Activated CD4-positive, alpha-beta T cell treated with anti-CD3 and anti-CD28 coated beads for 36 hours (primary cell): Measurements from ENCODE around the gene NRXN3. TPM values are rescaled to one million over a fixed set of nuclear protein-coding genes. Genes with fewer than 3 reads are reported as not detected.

Experiments
- ATAC-seq: fragments of 200-7000 bp; cut with Tn5 transposase; one replicate; pipeline ENCODE4 v1.10.0; 2021; ENCODE audit warnings: mild to moderate bottlenecking, moderate library complexity
- CTCF ChIA-PET: fragments of 350-600 bp; sonication (Branson Sonifier 250); formaldehyde crosslinking; loops from one replicate; lab custom pipeline; 2021; ENCODE audit warnings: antibody characterized with exemption; lab: Charles Lee
- POLR2A ChIA-PET: fragments of 350-600 bp; sonication (Branson Sonifier 250); formaldehyde crosslinking; loops from one replicate; lab custom pipeline; 2021; ENCODE audit warnings: antibody characterized with exemption, inconsistent platforms; lab: Charles Lee
- DNase-seq: peaks from one replicate; pipeline ENCODE4 v3.0.0-alpha.2; 2020
- H3K27ac Mint-ChIP-seq: one replicate; pipeline ENCODE4 v1.8.0; 2021; ENCODE audit warnings: mixed read lengths
- H3K27me3 Mint-ChIP-seq: one replicate; pipeline ENCODE4 v1.8.0; 2021; ENCODE audit warnings: mixed read lengths
- H3K36me3 Mint-ChIP-seq: one replicate; pipeline ENCODE4 v1.8.0; 2021; ENCODE audit warnings: low read depth, mixed read lengths
- H3K4me1 Mint-ChIP-seq: one replicate; pipeline ENCODE4 v1.8.0; 2021; ENCODE audit warnings: mixed read lengths
- H3K4me3 Mint-ChIP-seq: one replicate; pipeline ENCODE4 v1.8.0; 2021; ENCODE audit warnings: mild to moderate bottlenecking, moderate library complexity, mixed read lengths
- H3K9me3 Mint-ChIP-seq: one replicate; pipeline ENCODE4 v1.8.0; 2021; ENCODE audit warnings: low read depth, mixed read lengths
- intact Hi-C, 2 experiments: fragments of 100-400 bp; cut with DNase I in 1 of 2; cut with micrococcal nuclease in 1 of 2; formaldehyde crosslinking; loops; one replicate each; pipeline versions ENCODE4 v1.14.2 to v1.15.1; 2022 to 2024; cut with DNase I, micrococcal nuclease
- total RNA-seq, 2 experiments: library from RNA; stranded (reverse); gene quantifications; one replicate each; pipeline ENCODE4 v1.2.3, GENCODE V29; 2021

The NRXN3 gene
- total RNA-seq, 2 experiments from 2014 or later: not detected

GRCh38 chr14:79178719-79179118, 1008.5 kb downstream of the NRXN3 start:
- intact Hi-C loops: no loop called here
- no peak for ATAC-seq
- no peak overlapping the region for H3K4me3 Mint-ChIP-seq
- no peak overlapping the region for H3K27ac Mint-ChIP-seq
- H3K36me3 Mint-ChIP-seq: no peaks in the 10 kb centered on the region
- no peaks in the 10 kb centered on the region for H3K4me1 Mint-ChIP-seq
- no peak for DNase-seq
- ChIA-PET CTCF (no interaction called here), POLR2A (no interaction called here)
- no peaks in the 10 kb centered on the region for H3K9me3 Mint-ChIP-seq
- H3K27me3 Mint-ChIP-seq: no peaks in the 10 kb centered on the region

- no peak overlapping the region for H3K27ac Mint-ChIP-seq
- DNase-seq (no peak), ATAC-seq (no peak)
- H3K36me3 Mint-ChIP-seq: no peaks in the 10 kb centered on the region
- intact Hi-C loops: no loop called here
- no peaks in the 10 kb centered on the region for H3K9me3 Mint-ChIP-seq
- ChIA-PET POLR2A (no interaction called here), CTCF (interaction anchor here (0.6 kb wide), 1 partner anchor 15 kb away, joined by 3 read pairs; no protein-coding TSS in a partner anchor)
- H3K4me1 Mint-ChIP-seq: no peaks in the 10 kb centered on the region
- no peak overlapping the region for H3K4me3 Mint-ChIP-seq
- H3K27me3 Mint-ChIP-seq: no peaks in the 10 kb centered on the region
Measured at GRCh38 chr14:79179985-79180384, 1009.8 kb downstream of the NRXN3 start.

- H3K27ac Mint-ChIP-seq: no peak overlapping the region
- no peak for ATAC-seq
- CTCF ChIA-PET: interaction anchor here (0.5 kb wide), 1 partner anchor 226 kb away, joined by 3 read pairs; no protein-coding TSS in a partner anchor
Measured at GRCh38 chr14:79180656-79181055, 1010.5 kb downstream of the NRXN3 start.

GRCh38 chr14:79186523-79186922, 1016.4 kb downstream of the NRXN3 start:
- no peak for ATAC-seq
- intact Hi-C loops: no loop called here
- ChIA-PET CTCF (no interaction called here), POLR2A (no interaction called here)
- Mint-ChIP-seq H3K27me3 (no peaks in the 10 kb centered on the region), H3K4me1 (no peaks in the 10 kb centered on the region), H3K4me3 (no peak overlapping the region), H3K36me3 (no peaks in the 10 kb centered on the region), H3K9me3 (peaks cover 4% of the 10 kb centered on the region), H3K27ac (no peak overlapping the region)
- no peak for DNase-seq

More at GRCh38 chr14:79180656-79181055, 1010.5 kb downstream of the NRXN3 start:
- Mint-ChIP-seq H3K9me3 (no peaks in the 10 kb centered on the region), H3K36me3 (no peaks in the 10 kb centered on the region), H3K4me3 (no peak overlapping the region), H3K4me1 (no peaks in the 10 kb centered on the region), H3K27me3 (no peaks in the 10 kb centered on the region)
- intact Hi-C loops: no loop called here
- DNase-seq: no peak
- POLR2A ChIA-PET: no interaction called here

- ATAC-seq (no peak), DNase-seq (no peak)
- H3K27me3 Mint-ChIP-seq: no peaks in the 10 kb centered on the region
- intact Hi-C loops: no loop called here
- POLR2A ChIA-PET: no interaction called here
- H3K27ac Mint-ChIP-seq: no peak overlapping the region
- no peaks in the 10 kb centered on the region for H3K4me1 Mint-ChIP-seq
- CTCF ChIA-PET: interaction anchor here (0.7 kb wide), 1 partner anchor 14 kb away, joined by 3 read pairs; no protein-coding TSS in a partner anchor
- peaks cover 4% of the 10 kb centered on the region for H3K9me3 Mint-ChIP-seq
- H3K4me3 Mint-ChIP-seq: no peak overlapping the region
- no peaks in the 10 kb centered on the region for H3K36me3 Mint-ChIP-seq
Measured at GRCh38 chr14:79193689-79194477, 1023.7 kb downstream of the NRXN3 start.

- CTCF ChIA-PET: no interaction called here
- POLR2A ChIA-PET: no interaction called here
- intact Hi-C loops: no loop called here
Measured at GRCh38 chr14:79196216-79196615, 1026.0 kb downstream of the NRXN3 start.

GRCh38 chr14:79197516-79197915, 1027.3 kb downstream of the NRXN3 start:
- H3K36me3 Mint-ChIP-seq: no peaks in the 10 kb centered on the region
- no peak for ATAC-seq
- ChIA-PET POLR2A (no interaction called here), CTCF (no interaction called here)
- H3K27me3 Mint-ChIP-seq: no peaks in the 10 kb centered on the region
- intact Hi-C loops: no loop called here
- DNase-seq: no peak
- H3K9me3 Mint-ChIP-seq: peaks cover 2% of the 10 kb centered on the region
- no peak overlapping the region for H3K4me3 Mint-ChIP-seq
- no peak overlapping the region for H3K27ac Mint-ChIP-seq
- H3K4me1 Mint-ChIP-seq: no peaks in the 10 kb centered on the region

More at GRCh38 chr14:79196216-79196615, 1026.0 kb downstream of the NRXN3 start:
- H3K4me3 Mint-ChIP-seq: no peak overlapping the region
- H3K27ac Mint-ChIP-seq: no peak overlapping the region
- H3K36me3 Mint-ChIP-seq: no peaks in the 10 kb centered on the region
- H3K4me1 Mint-ChIP-seq: no peaks in the 10 kb centered on the region
- H3K9me3 Mint-ChIP-seq: peaks cover 2% of the 10 kb centered on the region
- H3K27me3 Mint-ChIP-seq: no peaks in the 10 kb centered on the region
- ATAC-seq (no peak), DNase-seq (no peak)

GRCh38 chr14:79199217-79199616, 1029.0 kb downstream of the NRXN3 start:
- Mint-ChIP-seq H3K27ac (no peak overlapping the region), H3K27me3 (no peaks in the 10 kb centered on the region), H3K36me3 (no peaks in the 10 kb centered on the region), H3K4me1 (no peaks in the 10 kb centered on the region), H3K4me3 (no peak overlapping the region), H3K9me3 (peaks cover 2% of the 10 kb centered on the region)
- POLR2A ChIA-PET: no interaction called here
- ATAC-seq (no peak), DNase-seq (no peak)
- CTCF ChIA-PET: no interaction called here
- intact Hi-C loops: no loop called here

- ATAC-seq: no peak
- intact Hi-C loops: no loop called here
- DNase-seq: no peak
- peaks cover 2% of the 10 kb centered on the region for H3K9me3 Mint-ChIP-seq
- H3K27me3 Mint-ChIP-seq: no peaks in the 10 kb centered on the region
- no peaks in the 10 kb centered on the region for H3K36me3 Mint-ChIP-seq
- ChIA-PET CTCF (no interaction called here), POLR2A (no interaction called here)
- H3K27ac Mint-ChIP-seq: no peak overlapping the region
- no peak overlapping the region for H3K4me3 Mint-ChIP-seq
- H3K4me1 Mint-ChIP-seq: no peaks in the 10 kb centered on the region
Measured at GRCh38 chr14:79201564-79202207, 1031.5 kb downstream of the NRXN3 start.

GRCh38 chr14:79204591-79204990, 1034.4 kb downstream of the NRXN3 start:
- ATAC-seq: no peak
- DNase-seq: no peak
- H3K36me3 Mint-ChIP-seq: no peaks in the 10 kb centered on the region
- no peak overlapping the region for H3K4me3 Mint-ChIP-seq
- ChIA-PET CTCF (no interaction called here), POLR2A (no interaction called here)
- intact Hi-C loops: no loop called here
- peaks cover 2% of the 10 kb centered on the region for H3K9me3 Mint-ChIP-seq
- no peak overlapping the region for H3K27ac Mint-ChIP-seq
- no peaks in the 10 kb centered on the region for H3K27me3 Mint-ChIP-seq
- H3K4me1 Mint-ChIP-seq: no peaks in the 10 kb centered on the region

GRCh38 chr14:79209418-79209817, 1039.2 kb downstream of the NRXN3 start:
- no peak overlapping the region for H3K27ac Mint-ChIP-seq
- no peaks in the 10 kb centered on the region for H3K27me3 Mint-ChIP-seq
- ATAC-seq (no peak), DNase-seq (no peak)
- H3K9me3 Mint-ChIP-seq: no peaks in the 10 kb centered on the region
- POLR2A ChIA-PET: no interaction called here
- H3K36me3 Mint-ChIP-seq: no peaks in the 10 kb centered on the region
- H3K4me1 Mint-ChIP-seq: no peaks in the 10 kb centered on the region
- H3K4me3 Mint-ChIP-seq: no peak overlapping the region
- intact Hi-C loops: no loop called here
- CTCF ChIA-PET: no interaction called here

- H3K4me1 Mint-ChIP-seq: no peaks in the 10 kb centered on the region
- no peak overlapping the region for H3K4me3 Mint-ChIP-seq
- H3K27ac Mint-ChIP-seq: no peak overlapping the region
- intact Hi-C loops: no loop called here
- H3K27me3 Mint-ChIP-seq: no peaks in the 10 kb centered on the region
- no peak for ATAC-seq
- H3K36me3 Mint-ChIP-seq: no peaks in the 10 kb centered on the region
- DNase-seq: no peak
- ChIA-PET POLR2A (no interaction called here), CTCF (no interaction called here)
- H3K9me3 Mint-ChIP-seq: peaks cover 4% of the 10 kb centered on the region
Measured at GRCh38 chr14:79225815-79226214, 1055.6 kb downstream of the NRXN3 start.
